ENCODE results near the gene KRTAP2-2.
"Not testable (repeated sequence)": the region's sequence is repeated elsewhere in the genome, so short reads cannot be mapped to it uniquely, and the experiment has no call there.

Gene KRTAP2-2, protein sequence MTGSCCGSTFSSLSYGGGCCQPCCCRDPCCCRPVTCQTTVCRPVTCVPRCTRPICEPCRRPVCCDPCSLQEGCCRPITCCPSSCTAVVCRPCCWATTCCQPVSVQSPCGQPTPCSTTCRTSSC

DNA sequence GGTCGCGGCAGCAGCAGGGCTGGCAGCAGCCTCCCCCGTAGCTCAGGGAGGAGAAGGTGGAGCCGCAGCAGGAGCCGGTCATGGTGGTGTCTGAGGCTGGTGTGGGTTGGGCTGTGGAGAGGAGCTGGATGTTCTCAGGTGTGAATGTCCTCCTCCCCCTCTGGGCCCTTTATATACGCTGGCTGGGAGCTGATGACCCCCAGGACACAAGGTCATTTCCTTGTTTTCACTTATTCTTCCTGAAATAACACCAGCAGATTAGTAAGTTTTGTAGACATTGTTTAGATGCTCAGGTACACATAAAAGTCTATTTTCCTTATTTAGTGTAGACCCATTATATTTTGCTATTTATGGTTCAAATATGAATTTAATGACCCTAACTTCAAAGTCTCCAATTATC is at the start of gene KRTAP2-2:
Gene KRTAP2-2 (minus strand): TSS at position 101 of the 400 bp plus-strand sequence. CDS start 19 bp downstream, at position 82.
- not testable (repeated sequence) for DNase-seq (ENCODE audit: low read depth in 3 of 3)

DNA sequence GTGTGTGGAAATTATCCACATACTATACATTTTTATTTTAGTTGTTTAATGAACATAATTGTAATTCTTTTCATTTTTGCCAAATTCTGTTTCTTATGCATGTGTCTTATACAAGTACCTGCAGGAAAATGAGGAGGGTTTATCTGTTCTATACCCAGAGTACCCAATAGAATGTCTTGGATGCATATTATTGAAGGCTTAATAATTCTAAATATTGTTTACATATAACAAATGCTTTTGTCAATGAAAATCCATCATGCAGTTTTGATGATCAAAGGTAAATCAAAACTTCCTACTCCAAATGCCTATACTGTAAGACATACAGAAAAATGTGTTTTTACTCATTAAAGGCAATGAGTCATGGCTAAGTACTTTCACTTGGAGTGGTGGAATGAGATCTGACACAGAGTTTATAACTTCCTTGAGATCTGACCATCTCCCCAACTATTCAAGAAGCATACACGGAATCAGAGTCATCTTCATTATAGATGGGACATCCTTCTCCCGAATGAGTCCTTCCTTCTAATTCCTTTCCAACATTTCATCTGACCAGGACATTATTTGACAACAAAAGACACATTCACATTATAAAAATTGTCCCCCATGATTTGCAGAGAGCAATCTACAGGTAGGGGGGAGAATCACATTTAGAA is 49.5 kb upstream of the KRTAP2-2 start:
- not testable (repeated sequence) for DNase-seq (ENCODE audit: low read depth in 3 of 3)

DNA sequence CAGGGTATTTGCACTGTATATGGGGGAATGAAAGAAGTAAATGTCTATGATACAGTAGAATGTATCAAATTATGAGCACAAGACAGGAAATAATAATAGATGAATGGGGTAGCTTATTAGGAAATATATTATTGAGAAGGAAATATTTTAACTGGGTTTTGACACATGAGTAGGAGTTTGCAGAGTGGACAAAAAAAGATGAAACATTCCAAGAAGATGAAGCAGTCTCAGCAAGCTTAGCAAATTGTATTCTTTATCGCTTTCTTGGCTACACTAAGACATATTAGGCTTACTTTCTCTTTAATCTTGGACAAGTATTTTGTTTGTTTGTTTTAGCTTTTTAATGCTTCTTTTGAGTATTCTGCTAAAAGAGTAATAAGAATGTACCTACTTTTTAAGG is 48.9 kb upstream of the KRTAP2-2 start:
- no peak for DNase-seq (ENCODE audit: low read depth in 3 of 3)

DNA sequence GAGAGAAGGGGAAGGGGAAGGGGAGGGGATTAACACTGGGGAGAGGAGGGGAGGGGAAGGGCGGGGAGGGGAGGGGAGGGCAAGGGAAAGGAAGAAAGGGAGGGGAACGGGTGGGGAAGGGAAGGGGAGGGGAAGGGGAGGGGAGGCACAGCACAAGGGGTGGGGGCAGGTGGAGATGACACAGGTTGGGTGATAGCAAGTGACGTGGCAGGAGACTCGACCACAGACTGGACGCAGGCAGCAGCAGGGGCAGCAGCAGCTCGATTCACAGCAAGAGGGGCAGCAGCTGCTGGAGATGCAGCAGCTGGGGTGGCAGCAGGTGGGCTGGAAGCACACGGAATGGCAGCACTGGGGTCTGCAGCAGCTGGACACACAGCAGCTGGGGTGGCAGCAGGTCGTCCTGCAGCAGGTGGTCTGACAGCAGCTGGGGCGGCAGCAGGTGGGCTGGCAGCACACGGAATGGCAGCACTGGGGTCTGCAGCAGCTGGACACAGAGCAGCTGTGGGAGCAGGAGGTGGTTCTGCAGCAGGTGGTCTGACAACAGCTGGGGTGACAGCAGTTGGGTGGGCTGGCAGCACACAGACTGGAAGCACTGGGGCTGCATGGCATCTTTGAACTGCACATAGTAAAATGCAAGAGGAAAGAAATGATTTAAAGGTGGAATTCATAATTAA is 46.7 kb upstream of the KRTAP2-2 start, which contains the start of gene KRTAP4-16:
Gene KRTAP4-16 (minus strand): TSS at position 624 of the 674 bp plus-strand sequence. CDS start 0 bp downstream, at position 624.
- no peak for DNase-seq (ENCODE audit: low read depth in 3 of 3)

- not testable (repeated sequence) for DNase-seq (ENCODE audit: low read depth in 3 of 3)
Observed at GRCh38 chr17:41099682-41100480, 44.9 kb upstream of the KRTAP2-2 start.

GRCh38 chr17:41098481-41098880 is 43.5 kb upstream of the KRTAP2-2 start:
- no peak for DNase-seq (ENCODE audit: low read depth in 3 of 3)

GRCh38 chr17:41098042-41098441 is 43.0 kb upstream of the KRTAP2-2 start, which contains the start of gene KRTAP4-8:
Gene KRTAP4-8 (minus strand): TSS chr17:41098142. CDS start chr17:41098084, 58 bp downstream.
- DNase-seq (ENCODE audit: low read depth in 3 of 3): no peak

DNA sequence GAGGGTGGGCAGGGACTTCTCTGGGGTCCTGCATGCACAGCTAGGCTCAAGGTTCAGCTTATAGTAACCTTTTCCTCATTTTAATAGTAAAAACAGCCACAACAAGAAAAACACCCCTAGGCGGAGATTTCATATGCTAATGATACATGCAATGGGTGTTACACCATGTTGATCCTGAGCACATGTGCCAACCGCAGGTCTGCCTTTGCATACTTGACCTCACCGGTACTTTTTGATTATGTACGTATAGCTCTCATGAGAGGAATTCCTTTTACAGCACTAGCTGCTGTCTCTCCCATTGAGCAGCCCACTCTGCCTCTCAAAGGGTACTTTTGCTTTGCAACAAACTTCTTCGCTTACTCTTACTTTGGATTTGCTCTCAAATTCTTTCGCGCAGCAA is 41.0 kb upstream of the KRTAP2-2 start:
- DNase-seq (ENCODE audit: low read depth in 3 of 3): no peak

- DNase-seq (ENCODE audit: low read depth in 3 of 3): not testable (repeated sequence)
Observed at GRCh38 chr17:41088760-41089352, 33.8 kb upstream of the KRTAP2-2 start.

DNA sequence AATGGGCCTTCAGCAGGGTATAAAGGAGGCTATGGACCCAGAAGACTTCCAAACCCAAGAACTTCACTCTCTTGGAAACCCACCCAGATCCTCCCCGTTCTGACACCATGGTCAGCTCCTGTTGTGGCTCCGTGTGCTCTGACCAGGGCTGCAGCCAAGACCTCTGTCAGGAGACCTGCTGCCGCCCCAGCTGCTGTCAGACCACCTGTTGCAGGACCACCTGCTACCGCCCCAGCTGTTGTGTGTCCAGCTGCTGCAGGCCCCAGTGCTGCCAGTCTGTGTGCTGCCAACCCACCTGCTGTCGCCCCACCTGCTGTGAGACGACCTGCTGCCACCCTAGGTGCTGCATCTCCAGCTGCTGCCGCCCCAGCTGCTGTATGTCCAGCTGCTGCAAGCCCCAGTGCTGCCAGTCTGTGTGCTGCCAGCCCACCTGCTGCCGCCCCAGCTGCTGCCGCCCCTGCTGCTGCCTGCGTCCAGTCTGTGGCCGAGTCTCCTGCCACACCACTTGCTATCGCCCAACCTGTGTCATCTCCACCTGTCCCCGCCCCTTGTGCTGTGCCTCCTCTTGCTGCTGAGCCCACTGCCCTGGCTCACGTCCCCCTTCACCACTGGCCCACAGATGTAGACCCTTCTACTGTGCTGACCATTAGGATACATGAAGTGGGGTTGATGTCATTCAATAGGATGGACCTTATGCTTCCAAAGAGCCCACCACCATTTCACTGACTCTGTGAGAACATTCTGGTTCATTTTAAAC is 29.2 kb upstream of the KRTAP2-2 start, which contains the start of gene KRTAP4-7:
Gene KRTAP4-7 (plus strand): TSS at position 51 of the 757 bp plus-strand sequence. CDS start 57 bp downstream, at position 108.
- DNase-seq (ENCODE audit: low read depth in 3 of 3): not testable (repeated sequence)

GRCh38 chr17:41083427-41083826 is 28.4 kb upstream of the KRTAP2-2 start:
- not testable (repeated sequence) for DNase-seq (ENCODE audit: low read depth in 3 of 3)

- DNase-seq (ENCODE audit: low read depth in 3 of 3): no peak
Observed at GRCh38 chr17:41082626-41083025, 27.6 kb upstream of the KRTAP2-2 start.

DNA sequence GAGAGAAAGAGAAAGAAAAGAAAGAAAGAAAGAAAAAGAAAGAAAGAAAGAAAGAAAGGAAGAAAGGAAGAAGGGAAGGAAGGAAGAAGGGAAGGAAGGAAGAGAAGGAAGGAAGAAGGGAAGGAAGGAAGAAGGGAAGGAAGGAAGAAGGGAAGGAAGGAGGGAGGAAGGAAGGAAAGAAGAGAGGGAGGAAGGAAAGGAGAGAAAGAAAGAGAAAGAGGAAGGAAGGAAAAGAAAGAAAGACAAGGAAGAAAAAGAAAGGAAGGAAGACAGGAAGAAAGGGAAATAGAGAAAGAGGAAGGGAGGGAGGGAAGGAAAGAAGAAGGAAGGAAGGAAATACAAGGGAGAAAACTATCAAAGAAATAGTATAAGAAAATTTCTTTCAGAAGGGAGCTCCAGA is 21.8 kb upstream of the KRTAP2-2 start:
- no peak for DNase-seq (ENCODE audit: low read depth in 3 of 3)

DNA sequence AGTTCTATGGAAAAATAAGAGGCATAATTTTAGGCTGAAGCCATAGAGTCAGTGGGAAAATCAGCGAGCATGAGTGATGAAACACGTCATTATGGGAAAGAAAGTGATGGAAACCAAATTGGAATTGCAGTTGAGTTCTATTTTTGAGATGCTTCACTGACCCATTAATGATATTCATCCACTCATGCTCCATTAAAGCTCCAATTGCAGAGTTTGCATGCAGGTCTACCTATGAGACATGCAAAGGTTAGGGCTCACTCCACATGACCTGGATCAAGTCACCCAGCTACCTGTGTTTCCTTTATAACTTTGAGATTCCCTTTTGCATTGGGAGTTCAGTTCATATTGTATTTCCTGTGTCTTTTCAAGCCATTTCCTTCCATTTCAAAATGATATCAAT is 18.6 kb upstream of the KRTAP2-2 start:
- no peak for DNase-seq (ENCODE audit: low read depth in 3 of 3)

DNA sequence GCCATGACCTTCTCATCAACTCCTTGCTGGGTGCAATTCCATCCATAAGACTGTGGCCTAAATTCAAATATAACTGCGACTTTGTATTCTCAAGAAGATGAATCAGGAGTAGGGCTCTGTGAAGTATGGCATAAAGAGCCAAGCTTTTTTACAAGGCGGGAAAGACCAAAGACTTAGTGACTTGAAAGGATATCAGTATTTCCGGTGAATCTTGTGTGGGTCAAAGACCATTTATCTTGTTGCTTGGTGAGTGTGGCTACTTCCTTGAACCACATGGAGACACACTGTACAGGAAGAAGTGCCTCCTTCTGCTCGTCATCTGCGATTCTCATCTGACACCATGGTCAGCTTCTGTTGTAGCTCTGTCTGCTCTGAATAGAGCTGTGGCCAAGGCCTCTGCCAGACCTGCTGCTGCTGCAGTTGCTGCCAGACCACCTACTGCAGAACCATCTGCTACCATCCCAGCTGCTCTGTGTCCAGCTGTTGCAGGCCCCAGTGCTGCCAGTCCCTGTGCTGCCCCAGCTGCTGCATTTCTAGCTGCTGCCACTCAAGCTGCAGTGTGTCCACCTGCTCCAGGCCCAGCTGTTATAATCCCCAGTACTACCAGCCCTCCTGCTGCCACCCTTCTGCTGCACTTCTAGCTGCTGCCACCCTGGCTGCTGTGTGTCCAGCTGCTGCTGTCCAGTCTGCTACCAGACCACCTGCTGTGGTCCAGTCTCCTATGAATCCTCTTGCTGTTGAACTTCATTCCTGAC is 16.8 kb upstream of the KRTAP2-2 start:
- no peak for DNase-seq (ENCODE audit: low read depth in 3 of 3)

- no peak for DNase-seq (ENCODE audit: low read depth in 3 of 3)
Observed at GRCh38 chr17:41069031-41069430, 14.0 kb upstream of the KRTAP2-2 start.

DNA sequence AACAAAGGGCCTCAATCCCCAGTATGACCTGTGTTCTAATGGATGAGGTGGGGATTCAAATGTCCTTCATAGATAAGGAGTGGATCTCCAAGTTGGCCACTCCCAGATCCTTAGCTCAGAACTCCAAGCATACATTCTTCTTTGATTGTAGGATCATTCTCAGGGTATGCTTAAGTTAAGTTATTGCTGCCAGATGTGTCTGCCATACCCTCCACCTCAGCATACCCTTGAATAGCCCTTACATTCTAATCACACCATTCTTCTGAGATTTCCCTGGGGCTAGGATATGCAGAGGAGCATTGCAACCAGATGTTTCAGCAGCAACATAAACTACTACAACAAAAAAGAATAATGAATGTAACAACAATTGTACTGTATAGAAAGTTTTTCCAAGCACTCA is 12.3 kb upstream of the KRTAP2-2 start:
- no peak for DNase-seq (ENCODE audit: low read depth in 3 of 3)

DNA sequence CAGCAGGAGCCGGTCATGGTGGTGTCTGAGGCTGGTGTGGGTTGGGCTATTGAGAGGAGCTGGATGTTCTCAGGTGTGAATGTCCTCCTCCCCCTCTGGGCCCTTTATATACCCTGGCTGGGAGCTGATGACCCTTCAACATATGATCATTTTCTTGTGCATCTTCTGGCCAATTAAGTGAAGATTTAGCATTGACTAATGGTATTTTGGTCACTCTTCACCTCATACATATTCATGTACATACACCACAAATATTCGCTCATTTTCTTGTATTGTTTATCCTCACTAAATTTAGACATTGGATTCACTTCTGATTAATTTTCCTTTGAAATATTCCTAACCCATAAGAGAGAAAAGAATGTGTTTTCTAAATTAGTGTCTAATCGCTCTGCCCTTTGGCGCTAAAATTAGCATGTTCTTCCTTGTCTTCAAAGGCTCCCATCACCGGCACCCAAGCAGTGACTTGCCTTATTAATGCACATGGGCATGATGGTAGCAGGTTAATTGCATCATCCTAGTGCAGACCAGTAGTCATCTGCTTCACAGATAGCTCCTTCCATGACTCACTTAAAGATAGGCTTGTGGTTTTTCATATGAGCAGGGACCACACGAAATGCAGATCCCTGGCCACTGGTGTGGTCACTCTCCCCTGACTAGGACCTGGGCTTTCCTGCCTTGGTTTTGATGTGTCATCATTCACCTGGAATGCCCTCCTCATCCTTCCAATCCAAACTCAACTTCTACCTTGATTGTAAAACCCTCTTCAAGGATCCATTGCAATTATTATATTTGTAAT is 11.0 kb upstream of the KRTAP2-2 start, which contains the start of gene KRTAP2-4:
Gene KRTAP2-4 (minus strand): TSS at position 51 of the 796 bp plus-strand sequence. CDS start 34 bp downstream, at position 17.
- no peak for DNase-seq (ENCODE audit: low read depth in 3 of 3)
